Parathyroid adenoma (tissue), 2 donors: ENCODE measurements around the gene FAM110D.

ENCODE experiments used
- H2AFZ ChIP-seq: fragments of 300-600 bp; sonication (generic); one replicate; pipeline ENCODE4 v1.7.0; 2017; ENCODE audit warnings: antibody characterized with exemption, mild to moderate bottlenecking
- H3K27ac ChIP-seq: fragments of 300-600 bp; sonication (generic); one replicate; pipeline ENCODE4 v1.7.0; 2017
- H3K27me3 ChIP-seq: fragments of 300-600 bp; sonication (generic); one replicate; pipeline ENCODE4 v1.7.0; 2017; ENCODE audit warnings: low read length; ENCODE audit not compliant: control insufficient read depth, insufficient read depth
- H3K36me3 ChIP-seq: fragments of 300-600 bp; sonication (generic); one replicate; pipeline ENCODE4 v1.7.0; 2017; ENCODE audit warnings: low read length; ENCODE audit not compliant: control insufficient read depth, insufficient read depth
- H3K4me1 ChIP-seq: fragments of 300-600 bp; sonication (generic); one replicate; pipeline ENCODE4 v1.7.0; 2017; ENCODE audit warnings: control low read depth
- H3K4me2 ChIP-seq: fragments of 300-600 bp; sonication (generic); one replicate; pipeline ENCODE4 v1.7.0; 2017; ENCODE audit warnings: low read length
- H3K4me3 ChIP-seq: fragments of 300-600 bp; sonication (generic); one replicate; pipeline ENCODE4 v1.7.0; 2017; ENCODE audit warnings: low read depth, low read length
- H3K79me2 ChIP-seq: fragments of 300-600 bp; sonication (generic); one replicate; pipeline ENCODE4 v1.7.0; 2017; ENCODE audit warnings: control low read depth
- H3K9ac ChIP-seq: fragments of 300-600 bp; sonication (generic); one replicate; pipeline ENCODE4 v1.7.0; 2017; ENCODE audit warnings: mild to moderate bottlenecking
- H3K9me3 ChIP-seq: fragments of 300-600 bp; sonication (generic); one replicate; pipeline ENCODE4 v1.7.0; 2017; ENCODE audit warnings: low read length; ENCODE audit not compliant: control insufficient read depth
- CTCF ChIP-seq: fragments of 300-600 bp; sonication (generic); IDR thresholded peaks from one replicate; pipeline ENCODE4 v1.7.0; 2017; ENCODE audit warnings: antibody characterized with exemption, mild to moderate bottlenecking
- donor health status: primary hyperparathyroidism.

The FAM110D gene

GRCh38 chr1:26195805-26196204 lies 36.9 kb downstream of the FAM110D start:
- Histone ChIP-seq H3K4me1 (no peaks in the 10 kb centered on the region), H3K27ac (no peak overlapping the region), H3K9ac (no peak overlapping the region), H3K79me2 (no peaks in the 10 kb centered on the region), H3K4me3 (no peak overlapping the region), H3K4me2 (no peak overlapping the region), H2AFZ (no peak overlapping the region), H3K9me3 (no peaks in the 10 kb centered on the region), H3K36me3 (no peaks in the 10 kb centered on the region), H3K27me3 (no peaks in the 10 kb centered on the region)
- no peak for TF ChIP-seq CTCF

GRCh38 chr1:26197301-26197700 lies 38.4 kb downstream of the FAM110D start:
- no peak overlapping the region for H2AFZ ChIP-seq
- H3K4me1 ChIP-seq: peaks cover 3% of the 10 kb centered on the region
- no peak overlapping the region for H3K9ac ChIP-seq
- H3K4me2 ChIP-seq: no peak overlapping the region
- no peaks in the 10 kb centered on the region for H3K36me3 ChIP-seq
- no peak overlapping the region for H3K27ac ChIP-seq
- H3K9me3 ChIP-seq: no peaks in the 10 kb centered on the region
- no peak overlapping the region for H3K4me3 ChIP-seq
- H3K79me2 ChIP-seq: no peaks in the 10 kb centered on the region
- H3K27me3 ChIP-seq: no peaks in the 10 kb centered on the region
- TF ChIP-seq CTCF: no peak

GRCh38 chr1:26197813-26198212 lies 38.9 kb downstream of the FAM110D start:
- no peak overlapping the region for H3K27ac ChIP-seq
- H2AFZ ChIP-seq: no peak overlapping the region

GRCh38 chr1:26200413-26200812 lies 41.5 kb downstream of the FAM110D start:
- H3K27ac ChIP-seq: no peak overlapping the region
- no peaks in the 10 kb centered on the region for H3K27me3 ChIP-seq
- H3K4me2 ChIP-seq: no peak overlapping the region
- no peak overlapping the region for H3K9ac ChIP-seq
- no peak overlapping the region for H2AFZ ChIP-seq
- H3K79me2 ChIP-seq: no peaks in the 10 kb centered on the region
- no peaks in the 10 kb centered on the region for H3K36me3 ChIP-seq
- H3K4me1 ChIP-seq: peaks cover 3% of the 10 kb centered on the region
- H3K9me3 ChIP-seq: no peaks in the 10 kb centered on the region
- no peak for TF ChIP-seq CTCF
- H3K4me3 ChIP-seq: no peak overlapping the region

More at GRCh38 chr1:26197813-26198212, 38.9 kb downstream of the FAM110D start:
- Histone ChIP-seq H3K27me3 (no peaks in the 10 kb centered on the region), H3K79me2 (no peaks in the 10 kb centered on the region), H3K9me3 (no peaks in the 10 kb centered on the region), H3K9ac (no peak overlapping the region), H3K36me3 (no peaks in the 10 kb centered on the region), H3K4me2 (no peak overlapping the region), H3K4me1 (peaks cover 3% of the 10 kb centered on the region), H3K4me3 (no peak overlapping the region)
- no peak for TF ChIP-seq CTCF

GRCh38 chr1:26203642-26204318 lies 44.9 kb downstream of the FAM110D start:
- Histone ChIP-seq H3K4me3 (no peak overlapping the region), H3K27me3 (no peaks in the 10 kb centered on the region), H3K36me3 (no peaks in the 10 kb centered on the region), H3K9me3 (no peaks in the 10 kb centered on the region), H3K27ac (no peak overlapping the region), H3K4me1 (peaks cover 3% of the 10 kb centered on the region), H3K79me2 (no peaks in the 10 kb centered on the region), H3K9ac (no peak overlapping the region), H3K4me2 (no peak overlapping the region), H2AFZ (no peak overlapping the region)
- TF ChIP-seq CTCF: no peak
